Chondrocyte (in vitro differentiated cells): ENCODE results near the gene U2SURP. TPM values are rescaled to one million over a fixed set of nuclear protein-coding genes. Genes with fewer than 3 reads are reported as not detected.

ENCODE experiments used
- DNase-seq: peaks from one replicate; pipeline ENCODE4 v3.0.0; 2021; ENCODE audit warnings: mixed read lengths, low spot score
- H3K27ac Mint-ChIP-seq: one replicate; pipeline ENCODE4 v1.8.0; 2021; ENCODE audit warnings: mild to moderate bottlenecking, moderate library complexity, mixed read lengths; ENCODE audit not compliant: unreplicated experiment
- H3K27me3 Mint-ChIP-seq: 2 replicates; pipeline ENCODE4 v1.8.0; 2021; ENCODE audit warnings: low read depth, mixed read lengths
- H3K36me3 Mint-ChIP-seq: 2 replicates; pipeline ENCODE4 v1.8.0; 2021; ENCODE audit warnings: low read depth, mixed read lengths
- H3K4me1 Mint-ChIP-seq: 2 replicates; pipeline ENCODE4 v1.8.0; 2021; ENCODE audit warnings: low read depth, mild to moderate bottlenecking, mixed read lengths
- H3K4me3 Mint-ChIP-seq: one replicate; pipeline ENCODE4 v1.8.0; 2021; ENCODE audit warnings: mild to moderate bottlenecking, moderate library complexity, mixed read lengths; ENCODE audit not compliant: unreplicated experiment
- H3K9me3 Mint-ChIP-seq: 2 replicates; pipeline ENCODE4 v1.8.0; 2021; ENCODE audit warnings: low read depth, mixed read lengths
- total RNA-seq: library from RNA; stranded (reverse); gene quantifications from 3 replicates; pipeline ENCODE4 v1.2.1, GENCODE V29; 2021
- TF ChIP-seq, protein P1 (sequence below): fragments of 200-600 bp; sonication (generic); IDR thresholded peaks from 2 replicates; pipeline ENCODE4 v1.5.0; 2021; ENCODE audit warnings: antibody characterized with exemption, mild to moderate bottlenecking, moderate library complexity

Gene U2SURP
- total RNA-seq, 1 donor from 2014 or later = 63.7 TPM

DNA sequence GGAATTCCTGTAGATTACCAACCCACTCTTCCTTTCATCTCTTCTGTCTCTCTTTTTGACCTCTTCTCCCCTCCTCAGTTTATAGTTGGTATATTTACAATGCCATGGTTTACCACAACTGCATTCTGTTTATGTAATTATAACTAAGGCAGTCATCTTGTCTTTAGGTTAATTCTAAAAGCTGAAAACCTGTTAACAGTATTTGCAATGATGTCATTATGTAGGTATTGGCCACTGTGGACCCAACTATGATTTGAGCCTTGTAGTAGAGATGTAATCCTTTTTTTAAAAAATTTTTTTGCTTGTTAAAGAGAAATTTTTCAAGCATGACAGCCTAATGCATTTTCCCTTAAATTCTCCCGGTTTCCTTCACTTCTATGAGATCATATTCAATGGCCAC is 87.5 kb downstream of the U2SURP start:
- no peak overlapping the region for H3K4me3 Mint-ChIP-seq
- no peak for DNase-seq
- no peaks in the 10 kb centered on the region for H3K9me3 Mint-ChIP-seq
- TF ChIP-seq, protein P1, sequence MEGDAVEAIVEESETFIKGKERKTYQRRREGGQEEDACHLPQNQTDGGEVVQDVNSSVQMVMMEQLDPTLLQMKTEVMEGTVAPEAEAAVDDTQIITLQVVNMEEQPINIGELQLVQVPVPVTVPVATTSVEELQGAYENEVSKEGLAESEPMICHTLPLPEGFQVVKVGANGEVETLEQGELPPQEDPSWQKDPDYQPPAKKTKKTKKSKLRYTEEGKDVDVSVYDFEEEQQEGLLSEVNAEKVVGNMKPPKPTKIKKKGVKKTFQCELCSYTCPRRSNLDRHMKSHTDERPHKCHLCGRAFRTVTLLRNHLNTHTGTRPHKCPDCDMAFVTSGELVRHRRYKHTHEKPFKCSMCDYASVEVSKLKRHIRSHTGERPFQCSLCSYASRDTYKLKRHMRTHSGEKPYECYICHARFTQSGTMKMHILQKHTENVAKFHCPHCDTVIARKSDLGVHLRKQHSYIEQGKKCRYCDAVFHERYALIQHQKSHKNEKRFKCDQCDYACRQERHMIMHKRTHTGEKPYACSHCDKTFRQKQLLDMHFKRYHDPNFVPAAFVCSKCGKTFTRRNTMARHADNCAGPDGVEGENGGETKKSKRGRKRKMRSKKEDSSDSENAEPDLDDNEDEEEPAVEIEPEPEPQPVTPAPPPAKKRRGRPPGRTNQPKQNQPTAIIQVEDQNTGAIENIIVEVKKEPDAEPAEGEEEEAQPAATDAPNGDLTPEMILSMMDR = no peak
- no peaks in the 10 kb centered on the region for H3K27me3 Mint-ChIP-seq
- peaks cover 9% of the 10 kb centered on the region for H3K4me1 Mint-ChIP-seq
- H3K36me3 Mint-ChIP-seq = no peaks in the 10 kb centered on the region
- no peak overlapping the region for H3K27ac Mint-ChIP-seq

DNA sequence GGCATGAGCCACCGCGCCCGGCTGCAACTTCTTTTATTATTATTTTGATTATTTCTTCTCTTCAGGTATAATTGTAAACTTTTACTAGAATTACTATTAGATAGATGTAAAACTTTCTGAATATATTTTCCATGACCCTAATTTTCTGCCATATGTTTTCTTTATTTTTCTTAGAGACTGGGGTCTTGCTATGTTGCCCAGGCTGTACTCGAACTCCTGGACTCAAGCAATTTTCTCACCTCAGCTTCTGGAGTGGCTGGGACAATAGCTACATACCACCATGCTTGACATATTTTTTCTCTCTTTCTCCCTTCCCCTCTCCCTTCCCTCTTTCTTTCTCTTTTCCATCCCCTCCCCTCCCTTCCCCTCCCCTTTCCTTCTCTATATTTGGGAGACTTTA is 88.6 kb downstream of the U2SURP start:
- no peak overlapping the region for H3K4me3 Mint-ChIP-seq
- H3K4me1 Mint-ChIP-seq = peaks cover 4% of the 10 kb centered on the region

DNA sequence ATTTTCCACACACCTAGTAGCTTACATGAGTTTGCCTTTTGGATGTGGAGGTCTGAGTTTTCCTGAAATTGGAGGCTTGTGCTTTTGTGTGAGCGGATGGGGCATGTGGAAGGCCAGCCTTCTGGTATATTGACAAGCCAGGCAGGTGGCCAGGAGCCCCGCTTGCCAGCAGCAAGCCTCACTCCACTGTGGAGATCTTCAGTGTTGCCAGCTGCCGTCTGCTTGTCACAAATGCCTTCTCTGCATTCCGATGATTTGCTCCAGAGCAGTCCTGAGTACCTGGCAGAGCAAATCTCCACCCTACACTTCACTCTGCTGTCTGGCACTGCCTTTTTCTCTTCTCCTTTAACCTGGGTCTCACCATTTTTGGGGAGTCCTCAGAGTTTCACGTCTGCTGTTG is 89.1 kb downstream of the U2SURP start:
- H3K9me3 Mint-ChIP-seq = no peaks in the 10 kb centered on the region
- no peaks in the 10 kb centered on the region for H3K36me3 Mint-ChIP-seq
- no peak overlapping the region for H3K27ac Mint-ChIP-seq
- TF ChIP-seq, protein P1 = no peak
- no peak overlapping the region for H3K4me3 Mint-ChIP-seq
- H3K27me3 Mint-ChIP-seq = no peaks in the 10 kb centered on the region
- no peak for DNase-seq
- H3K4me1 Mint-ChIP-seq = no peaks in the 10 kb centered on the region

More for the DNA sequence above, 88.6 kb downstream of the U2SURP start:
- DNase-seq = no peak
- Mint-ChIP-seq H3K27me3 (no peaks in the 10 kb centered on the region), H3K9me3 (no peaks in the 10 kb centered on the region), H3K27ac (no peak overlapping the region), H3K36me3 (no peaks in the 10 kb centered on the region)
- TF ChIP-seq, protein P1 = no peak

DNA sequence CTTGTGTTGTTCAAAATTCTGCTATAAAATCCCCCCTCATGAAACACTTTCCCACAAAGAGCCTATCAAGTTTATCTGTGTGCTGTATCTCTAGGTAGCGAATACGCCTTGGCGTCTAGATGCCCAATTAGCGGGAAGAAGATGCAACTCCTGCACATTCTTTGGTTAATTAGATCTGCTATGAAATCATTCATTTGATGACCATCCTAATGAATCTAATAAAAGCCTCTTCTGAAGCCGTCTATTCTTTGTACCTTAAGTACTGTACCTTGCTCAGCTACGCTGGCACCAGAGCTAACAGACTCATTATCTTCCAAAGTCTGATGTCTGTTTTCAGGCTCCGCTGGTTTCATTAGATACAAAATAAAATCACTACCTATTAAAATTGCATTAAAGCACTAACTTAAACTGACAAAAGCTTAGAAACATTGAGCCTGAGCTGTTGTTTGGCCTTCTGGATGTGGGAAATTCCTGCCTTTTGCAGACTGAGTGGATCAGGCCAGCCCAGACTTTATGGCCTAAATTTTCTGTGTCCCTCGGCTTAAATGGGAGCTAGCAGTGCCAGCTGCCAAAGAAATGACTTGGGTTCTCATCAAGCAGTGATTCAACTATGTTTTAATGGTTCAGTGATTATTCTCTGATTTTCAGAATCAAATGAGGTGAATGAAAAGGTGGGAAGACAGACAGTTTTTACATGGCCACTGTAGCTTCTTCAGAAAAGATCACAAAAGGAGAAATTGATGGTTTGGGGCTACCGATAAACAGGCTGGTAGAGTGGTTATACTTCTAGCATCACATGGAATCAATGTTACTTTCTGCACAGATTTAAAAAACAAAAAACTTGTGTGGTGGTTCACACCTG is 89.8 kb downstream of the U2SURP start:
- Mint-ChIP-seq H3K4me1 (no peaks in the 10 kb centered on the region), H3K4me3 (no peak overlapping the region), H3K27me3 (no peaks in the 10 kb centered on the region), H3K36me3 (no peaks in the 10 kb centered on the region), H3K9me3 (no peaks in the 10 kb centered on the region), H3K27ac (no peak overlapping the region)
- TF ChIP-seq, protein P1 = no peak
- DNase-seq = no peak

DNA sequence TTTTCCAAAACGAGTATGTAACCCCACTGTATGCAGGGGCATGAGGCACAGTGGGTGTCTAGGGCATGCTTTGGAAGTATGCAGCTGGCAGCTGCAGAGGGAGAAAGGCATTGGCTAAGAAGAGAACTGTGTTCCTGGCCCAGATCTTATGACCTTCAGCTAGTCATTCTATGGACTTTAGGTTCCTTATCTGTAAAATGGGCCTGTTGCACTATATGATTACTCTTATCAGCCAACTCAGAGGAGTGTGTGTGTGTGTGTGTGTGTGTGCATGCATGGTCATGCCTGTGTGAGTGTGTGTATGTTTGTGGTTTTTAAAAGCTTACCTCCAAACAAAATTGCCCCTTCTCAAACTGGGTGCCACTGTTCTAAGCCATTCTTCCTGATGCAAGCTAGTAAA is 90.8 kb downstream of the U2SURP start:
- Mint-ChIP-seq H3K27me3 (no peaks in the 10 kb centered on the region), H3K9me3 (no peaks in the 10 kb centered on the region), H3K36me3 (no peaks in the 10 kb centered on the region), H3K27ac (no peak overlapping the region), H3K4me1 (no peaks in the 10 kb centered on the region), H3K4me3 (no peak overlapping the region)
- TF ChIP-seq, protein P1 = no peak
- no peak for DNase-seq
